ENCODE data around the gene TLL1.

Gene TLL1

GRCh38 chr4:166017804-166018203 lies 144.8 kb downstream of the TLL1 start:
- Histone ChIP-seq H3K4me3 (ENCODE audit: low read length) (no peak overlapping the region), H3K36me3 (ENCODE audit: insufficient read depth, low read length) (no peaks in the 10 kb centered on the region), H3K27me3 (ENCODE audit: control insufficient read depth, insufficient read depth, low read length) (no peaks in the 10 kb centered on the region), H3K9ac (ENCODE audit: low read depth, low read length) (no peak overlapping the region), H3K9me3 (replicated peaks; ENCODE audit: low read length) (no peaks in the 10 kb centered on the region), H3K4me1 (ENCODE audit: control insufficient read depth, insufficient read depth, low read length) (peaks cover 9% of the 10 kb centered on the region), H3K4me2 (ENCODE audit: low read length) (no peak overlapping the region)

- no peak overlapping the region for H3K4me2 ChIP-seq (ENCODE audit: low read length)
- no peaks in the 10 kb centered on the region for H3K36me3 ChIP-seq (ENCODE audit: insufficient read depth, low read length)
- H3K4me1 ChIP-seq (ENCODE audit: control insufficient read depth, insufficient read depth, low read length), result peaks cover 6% of the 10 kb centered on the region
- no peak overlapping the region for H3K4me3 ChIP-seq (ENCODE audit: low read length)
- no peaks in the 10 kb centered on the region for H3K9me3 ChIP-seq (replicated peaks; ENCODE audit: low read length)
- no peaks in the 10 kb centered on the region for H3K27me3 ChIP-seq (ENCODE audit: control insufficient read depth, insufficient read depth, low read length)
- no peak overlapping the region for H3K9ac ChIP-seq (ENCODE audit: low read depth, low read length)
Measured at GRCh38 chr4:166019441-166020220, 146.6 kb downstream of the TLL1 start.

- Histone ChIP-seq H3K9ac (ENCODE audit: low read depth, low read length) (no peak overlapping the region), H3K27me3 (ENCODE audit: control insufficient read depth, insufficient read depth, low read length) (no peaks in the 10 kb centered on the region), H3K9me3 (replicated peaks; ENCODE audit: low read length) (no peaks in the 10 kb centered on the region), H3K4me2 (ENCODE audit: low read length) (no peak overlapping the region), H3K4me1 (ENCODE audit: control insufficient read depth, insufficient read depth, low read length) (peaks cover 6% of the 10 kb centered on the region), H3K4me3 (ENCODE audit: low read length) (no peak overlapping the region), H3K36me3 (ENCODE audit: insufficient read depth, low read length) (no peaks in the 10 kb centered on the region)
Measured at GRCh38 chr4:166021617-166022016, 148.6 kb downstream of the TLL1 start.

- Histone ChIP-seq H3K4me3 (ENCODE audit: low read length) (no peak overlapping the region), H3K27me3 (ENCODE audit: control insufficient read depth, insufficient read depth, low read length) (no peaks in the 10 kb centered on the region), H3K9me3 (replicated peaks; ENCODE audit: low read length) (no peaks in the 10 kb centered on the region), H3K4me1 (ENCODE audit: control insufficient read depth, insufficient read depth, low read length) (no peaks in the 10 kb centered on the region), H3K36me3 (ENCODE audit: insufficient read depth, low read length) (no peaks in the 10 kb centered on the region), H3K9ac (ENCODE audit: low read depth, low read length) (no peak overlapping the region), H3K4me2 (ENCODE audit: low read length) (no peak overlapping the region)
Measured at GRCh38 chr4:166034965-166035364, 161.9 kb downstream of the TLL1 start.

- Histone ChIP-seq H3K36me3 (ENCODE audit: insufficient read depth, low read length) (no peaks in the 10 kb centered on the region), H3K27me3 (ENCODE audit: control insufficient read depth, insufficient read depth, low read length) (no peaks in the 10 kb centered on the region), H3K9ac (ENCODE audit: low read depth, low read length) (no peak overlapping the region), H3K4me1 (ENCODE audit: control insufficient read depth, insufficient read depth, low read length) (no peaks in the 10 kb centered on the region), H3K9me3 (replicated peaks; ENCODE audit: low read length) (no peaks in the 10 kb centered on the region), H3K4me2 (ENCODE audit: low read length) (no peak overlapping the region), H3K4me3 (ENCODE audit: low read length) (no peak overlapping the region)
Measured at GRCh38 chr4:166039822-166040221, 166.8 kb downstream of the TLL1 start.

- Histone ChIP-seq H3K9me3 (replicated peaks; ENCODE audit: low read length) (no peaks in the 10 kb centered on the region), H3K9ac (ENCODE audit: low read depth, low read length) (no peak overlapping the region), H3K36me3 (ENCODE audit: insufficient read depth, low read length) (no peaks in the 10 kb centered on the region), H3K27me3 (ENCODE audit: control insufficient read depth, insufficient read depth, low read length) (no peaks in the 10 kb centered on the region), H3K4me2 (ENCODE audit: low read length) (no peak overlapping the region), H3K4me1 (ENCODE audit: control insufficient read depth, insufficient read depth, low read length) (no peaks in the 10 kb centered on the region), H3K4me3 (ENCODE audit: low read length) (no peak overlapping the region)
Measured at GRCh38 chr4:166042510-166043055, 169.5 kb downstream of the TLL1 start.

- Histone ChIP-seq H3K9ac (ENCODE audit: low read depth, low read length) (no peak overlapping the region), H3K4me2 (ENCODE audit: low read length) (no peak overlapping the region), H3K4me1 (ENCODE audit: control insufficient read depth, insufficient read depth, low read length) (no peaks in the 10 kb centered on the region), H3K27me3 (ENCODE audit: control insufficient read depth, insufficient read depth, low read length) (no peaks in the 10 kb centered on the region), H3K4me3 (ENCODE audit: low read length) (no peak overlapping the region), H3K36me3 (ENCODE audit: insufficient read depth, low read length) (no peaks in the 10 kb centered on the region), H3K9me3 (replicated peaks; ENCODE audit: low read length) (no peaks in the 10 kb centered on the region)
Measured at GRCh38 chr4:166043801-166044200, 170.8 kb downstream of the TLL1 start.

- H3K27me3 ChIP-seq (ENCODE audit: control insufficient read depth, insufficient read depth, low read length), result no peaks in the 10 kb centered on the region
- H3K4me2 ChIP-seq (ENCODE audit: low read length), result no peak overlapping the region
- no peaks in the 10 kb centered on the region for H3K9me3 ChIP-seq (replicated peaks; ENCODE audit: low read length)
- no peaks in the 10 kb centered on the region for H3K36me3 ChIP-seq (ENCODE audit: insufficient read depth, low read length)
- no peak overlapping the region for H3K9ac ChIP-seq (ENCODE audit: low read depth, low read length)
- no peaks in the 10 kb centered on the region for H3K4me1 ChIP-seq (ENCODE audit: control insufficient read depth, insufficient read depth, low read length)
- no peak overlapping the region for H3K4me3 ChIP-seq (ENCODE audit: low read length)
Measured at GRCh38 chr4:166044871-166045270, 171.8 kb downstream of the TLL1 start.

GRCh38 chr4:166045457-166045856 lies 172.4 kb downstream of the TLL1 start:
- no peaks in the 10 kb centered on the region for H3K4me1 ChIP-seq (ENCODE audit: control insufficient read depth, insufficient read depth, low read length)
- H3K9ac ChIP-seq (ENCODE audit: low read depth, low read length), result no peak overlapping the region
- H3K27me3 ChIP-seq (ENCODE audit: control insufficient read depth, insufficient read depth, low read length), result no peaks in the 10 kb centered on the region
- H3K36me3 ChIP-seq (ENCODE audit: insufficient read depth, low read length), result no peaks in the 10 kb centered on the region
- H3K9me3 ChIP-seq (replicated peaks; ENCODE audit: low read length), result no peaks in the 10 kb centered on the region
- H3K4me2 ChIP-seq (ENCODE audit: low read length), result no peak overlapping the region
- H3K4me3 ChIP-seq (ENCODE audit: low read length), result no peak overlapping the region

- Histone ChIP-seq H3K4me3 (ENCODE audit: low read length) (no peak overlapping the region), H3K4me2 (ENCODE audit: low read length) (no peak overlapping the region), H3K27me3 (ENCODE audit: control insufficient read depth, insufficient read depth, low read length) (no peaks in the 10 kb centered on the region), H3K36me3 (ENCODE audit: insufficient read depth, low read length) (no peaks in the 10 kb centered on the region), H3K9me3 (replicated peaks; ENCODE audit: low read length) (no peaks in the 10 kb centered on the region), H3K9ac (ENCODE audit: low read depth, low read length) (no peak overlapping the region), H3K4me1 (ENCODE audit: control insufficient read depth, insufficient read depth, low read length) (no peaks in the 10 kb centered on the region)
Measured at GRCh38 chr4:166049036-166049435, 176.0 kb downstream of the TLL1 start.

- H3K4me3 ChIP-seq (ENCODE audit: low read length), result no peak overlapping the region
- H3K27me3 ChIP-seq (ENCODE audit: control insufficient read depth, insufficient read depth, low read length), result no peaks in the 10 kb centered on the region
- no peak overlapping the region for H3K9ac ChIP-seq (ENCODE audit: low read depth, low read length)
- H3K9me3 ChIP-seq (replicated peaks; ENCODE audit: low read length), result no peaks in the 10 kb centered on the region
- no peaks in the 10 kb centered on the region for H3K36me3 ChIP-seq (ENCODE audit: insufficient read depth, low read length)
- no peak overlapping the region for H3K4me2 ChIP-seq (ENCODE audit: low read length)
- no peaks in the 10 kb centered on the region for H3K4me1 ChIP-seq (ENCODE audit: control insufficient read depth, insufficient read depth, low read length)
Measured at GRCh38 chr4:166064721-166065120, 191.7 kb downstream of the TLL1 start.

GRCh38 chr4:166065324-166065723 lies 192.3 kb downstream of the TLL1 start:
- Histone ChIP-seq H3K36me3 (ENCODE audit: insufficient read depth, low read length) (no peaks in the 10 kb centered on the region), H3K9ac (ENCODE audit: low read depth, low read length) (no peak overlapping the region), H3K27me3 (ENCODE audit: control insufficient read depth, insufficient read depth, low read length) (no peaks in the 10 kb centered on the region), H3K4me1 (ENCODE audit: control insufficient read depth, insufficient read depth, low read length) (no peaks in the 10 kb centered on the region), H3K9me3 (replicated peaks; ENCODE audit: low read length) (no peaks in the 10 kb centered on the region), H3K4me2 (ENCODE audit: low read length) (no peak overlapping the region), H3K4me3 (ENCODE audit: low read length) (no peak overlapping the region)

All from skeletal muscle satellite cell (primary cell).